H1 (cell line): ENCODE measurements around the gene TLE2. TPM values are rescaled to one million over a fixed set of nuclear protein-coding genes. Genes with fewer than 3 reads are reported as not detected.

Source experiments
- polyA plus RNA-seq, 7 experiments: library from polyadenylated mRNA; depleted of rRNA in 3 of 7; stranded (reverse) in 5 of 7; unstranded in 2 of 7; fragments of >200 nt in 5 of 7; fragments of 200-250 nt in 2 of 7; gene quantifications; 1 replicate in 5 of 7; 2 replicates in 1 of 7; 4 replicates in 1 of 7; pipeline versions ENCODE4 v1.2.1 to v1.2.3, GENCODE V29; 2011 to 2013; ENCODE audit warnings: missing spikeins in 2 of 7, mixed read lengths in 2 of 7
- total RNA-seq: library from RNA; stranded (reverse); fragmentation: NEBNext Ultra II Directional; extraction: Animal tissue kit (Norgen Biotek cat#: 25700); gene quantifications from 2 replicates; pipeline ENCODE4 v1.2.1, GENCODE V29; 2021
- TF ChIP-seq, protein P1 (sequence below): IDR thresholded peaks from 2 replicates; pipeline ENCODE4 v1.6.1; 2012; ENCODE audit warnings: inconsistent platforms
- TF ChIP-seq, protein P2 (sequence below): IDR thresholded peaks from 2 replicates; pipeline ENCODE4 v1.6.1; 2012; ENCODE audit warnings: low read length, inconsistent platforms

The TLE2 gene
- total and polyA plus RNA-seq, 2 of the 8 experiments (the other 6 are each of a cell fraction or from before 2014, with no cell fraction given) = 8.0 to 11.5 TPM

DNA sequence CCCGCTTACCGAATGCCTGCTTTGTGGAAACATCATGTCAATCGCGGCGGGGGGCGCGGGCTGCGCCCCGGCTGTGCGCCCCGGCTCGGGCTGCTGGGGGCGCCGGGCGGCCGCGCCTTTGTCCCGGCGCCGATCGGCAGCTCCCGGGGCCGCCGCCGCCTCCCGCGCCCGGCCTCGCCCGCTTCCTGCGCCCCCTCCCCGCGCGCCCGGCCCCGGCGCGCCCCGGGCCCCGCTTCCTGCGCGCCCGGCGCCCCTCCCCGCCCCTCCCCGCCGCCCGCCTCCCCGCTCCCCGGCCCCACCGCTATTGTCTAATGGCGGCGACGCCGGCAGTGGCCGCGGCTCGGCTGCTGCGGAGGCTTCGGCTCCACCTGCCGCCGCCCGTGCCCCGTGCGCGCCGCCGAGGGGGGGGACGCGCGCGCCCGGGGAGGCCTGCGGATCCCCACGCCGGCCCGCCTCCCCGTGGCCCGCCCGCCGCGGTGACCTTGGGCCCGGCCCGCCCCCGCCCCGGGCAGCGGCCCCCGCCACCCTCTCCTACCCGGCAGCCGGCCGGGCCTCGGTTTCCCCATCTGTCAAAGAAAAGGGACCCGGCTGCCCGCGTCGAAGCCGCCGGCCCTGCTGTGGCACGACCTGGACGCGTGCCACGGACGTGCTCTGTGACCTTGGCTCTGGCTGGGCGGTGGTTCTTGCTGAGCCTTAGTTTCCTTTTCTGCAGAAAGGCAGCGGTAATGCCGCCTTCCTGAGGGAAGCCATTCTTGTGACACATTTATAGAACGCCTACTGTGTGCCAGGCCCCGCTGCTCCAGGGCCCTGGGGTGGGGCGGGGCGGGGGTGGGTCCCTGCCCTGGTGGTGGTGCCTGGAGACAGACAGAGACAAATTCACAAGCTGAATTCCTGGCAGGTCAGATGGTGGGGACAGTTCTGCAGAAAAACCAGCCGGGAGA, 33.4 kb upstream of the TLE2 start, which contains the start of gene TLE5 (continued):
- TF ChIP-seq, protein P1, sequence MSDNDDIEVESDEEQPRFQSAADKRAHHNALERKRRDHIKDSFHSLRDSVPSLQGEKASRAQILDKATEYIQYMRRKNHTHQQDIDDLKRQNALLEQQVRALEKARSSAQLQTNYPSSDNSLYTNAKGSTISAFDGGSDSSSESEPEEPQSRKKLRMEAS = peak; percentile 72
- TF ChIP-seq, protein P2, sequence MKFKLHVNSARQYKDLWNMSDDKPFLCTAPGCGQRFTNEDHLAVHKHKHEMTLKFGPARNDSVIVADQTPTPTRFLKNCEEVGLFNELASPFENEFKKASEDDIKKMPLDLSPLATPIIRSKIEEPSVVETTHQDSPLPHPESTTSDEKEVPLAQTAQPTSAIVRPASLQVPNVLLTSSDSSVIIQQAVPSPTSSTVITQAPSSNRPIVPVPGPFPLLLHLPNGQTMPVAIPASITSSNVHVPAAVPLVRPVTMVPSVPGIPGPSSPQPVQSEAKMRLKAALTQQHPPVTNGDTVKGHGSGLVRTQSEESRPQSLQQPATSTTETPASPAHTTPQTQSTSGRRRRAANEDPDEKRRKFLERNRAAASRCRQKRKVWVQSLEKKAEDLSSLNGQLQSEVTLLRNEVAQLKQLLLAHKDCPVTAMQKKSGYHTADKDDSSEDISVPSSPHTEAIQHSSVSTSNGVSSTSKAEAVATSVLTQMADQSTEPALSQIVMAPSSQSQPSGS = no peak
